HG02885 (cell line): ENCODE results near the gene ZMYND10.

Source experiments
- ATAC-seq: cut with Tn5 transposase; IDR thresholded peaks from one replicate; pipeline ENCODE4 v1.9.1; 2021; ENCODE audit warnings: mild to moderate bottlenecking; ENCODE audit not compliant: unreplicated experiment, poor library complexity

The ZMYND10 gene

GRCh38 chr3:50350527-50351322 lies 5.2 kb upstream of the ZMYND10 start, which contains the start of the genes CYB561D2 and NPRL2:
Gene CYB561D2, plus strand, starts transcription at chr3:50350862. Its CDS starts 572 bp downstream, at chr3:50351434.
Gene NPRL2, minus strand, starts transcription at chr3:50350775. Its CDS starts 123 bp downstream, at chr3:50350652.
- ATAC-seq: peak; percentile 89

DNA sequence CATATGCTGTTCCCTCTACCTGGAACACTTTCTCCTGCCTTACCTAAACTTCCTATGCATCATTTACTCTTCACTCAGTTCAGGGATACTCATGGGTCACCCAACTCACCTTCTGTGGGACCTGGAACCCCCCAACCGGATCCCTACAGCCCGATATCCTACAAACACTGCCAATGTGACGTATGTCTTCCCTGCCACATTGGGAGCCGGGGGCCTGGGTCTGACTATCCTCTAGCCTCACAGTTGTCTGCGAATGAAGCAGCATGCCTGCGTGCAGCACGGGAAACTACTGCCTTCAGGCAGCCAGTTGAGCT lies 4.6 kb upstream of the ZMYND10 start:
- no peak for ATAC-seq

GRCh38 chr3:50347187-50347813 lies 1.8 kb upstream of the ZMYND10 start:
- no peak for ATAC-seq

GRCh38 chr3:50345008-50345407 lies 524 bp downstream of the ZMYND10 start:
- ATAC-seq: no peak

- no peak for ATAC-seq
These were observed 2.5 kb downstream of the ZMYND10 start for GRCh38 chr3:50342813-50343633.

GRCh38 chr3:50341996-50342650 lies 3.4 kb downstream of the ZMYND10 start:
- ATAC-seq: no peak

GRCh38 chr3:50341537-50341936 lies 4.0 kb downstream of the ZMYND10 start:
- no peak for ATAC-seq

DNA sequence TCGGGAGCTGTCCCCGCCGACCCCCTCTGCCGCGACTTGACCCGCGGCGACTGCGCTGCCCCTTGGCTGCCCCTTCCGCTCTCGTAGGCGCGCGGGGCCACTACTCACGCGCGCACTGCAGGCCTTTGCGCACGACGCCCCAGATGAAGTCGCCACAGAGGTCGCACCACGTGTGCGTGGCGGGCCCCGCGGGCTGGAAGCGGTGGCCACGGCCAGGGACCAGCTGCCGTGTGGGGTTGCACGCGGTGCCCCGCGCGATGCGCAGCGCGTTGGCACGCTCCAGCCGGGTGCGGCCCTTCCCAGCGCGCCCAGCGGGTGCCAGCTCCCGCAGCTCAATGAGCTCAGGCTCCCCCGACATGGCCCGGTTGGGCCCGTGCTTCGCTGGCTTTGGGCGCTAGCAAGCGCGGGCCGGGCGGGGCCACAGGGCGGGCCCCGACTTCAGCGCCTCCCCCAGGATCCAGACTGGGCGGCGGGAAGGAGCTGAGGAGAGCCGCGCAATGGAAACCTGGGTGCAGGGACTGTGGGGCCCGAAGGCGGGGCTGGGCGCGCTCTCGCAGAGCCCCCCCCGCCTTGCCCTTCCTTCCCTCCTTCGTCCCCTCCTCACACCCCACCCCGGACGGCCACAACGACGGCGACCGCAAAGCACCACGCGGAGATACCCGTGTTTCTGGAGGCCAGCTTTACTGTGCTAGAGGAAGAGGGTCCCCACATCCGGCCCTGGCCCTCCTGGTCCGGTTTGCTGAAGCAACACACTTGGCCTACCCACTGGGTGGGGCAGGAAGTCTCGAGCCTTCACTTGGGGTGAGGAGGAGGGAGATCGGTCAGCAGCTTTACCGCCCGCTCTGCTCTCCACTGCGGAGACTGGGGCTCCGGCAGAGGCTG lies 4.8 kb downstream of the ZMYND10 start, which contains the start of gene RASSF1:
RASSF1 (minus strand) TSS at position 389 of the 882 bp plus-strand sequence; CDS start at position 358, 31 bp downstream.
- no peak for ATAC-seq

GRCh38 chr3:50340147-50340447 lies 5.4 kb downstream of the ZMYND10 start:
- ATAC-seq: no peak

- ATAC-seq: no peak
These were observed 5.9 kb downstream of the ZMYND10 start for GRCh38 chr3:50339485-50340146.

DNA sequence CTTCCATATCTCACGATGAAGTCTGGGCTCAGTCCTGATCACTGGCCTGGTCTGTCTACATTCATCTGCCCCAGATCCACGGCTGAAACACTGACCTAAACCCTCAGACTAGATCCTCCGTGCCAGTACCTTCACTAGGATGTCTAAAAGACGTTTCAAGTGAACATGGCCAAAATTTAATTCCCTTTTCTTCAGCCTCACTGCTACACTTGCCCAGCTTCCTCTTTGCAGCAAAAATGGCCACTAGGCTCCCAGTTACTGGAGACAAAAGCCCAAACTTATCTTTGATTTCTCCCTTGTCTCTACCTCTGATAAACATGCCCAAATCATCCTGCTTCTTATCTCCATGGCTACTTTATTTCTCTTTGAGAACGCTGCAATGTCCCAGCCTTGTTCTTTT lies 6.6 kb downstream of the ZMYND10 start:
- ATAC-seq: no peak

- ATAC-seq: peak; percentile 81
These were observed 8.2 kb downstream of the ZMYND10 start for GRCh38 chr3:50337175-50337861.

GRCh38 chr3:50336452-50337174 lies 8.9 kb downstream of the ZMYND10 start:
- ATAC-seq: peak; percentile 35

- no peak for ATAC-seq
These were observed 11.0 kb downstream of the ZMYND10 start for GRCh38 chr3:50334339-50335075.

DNA sequence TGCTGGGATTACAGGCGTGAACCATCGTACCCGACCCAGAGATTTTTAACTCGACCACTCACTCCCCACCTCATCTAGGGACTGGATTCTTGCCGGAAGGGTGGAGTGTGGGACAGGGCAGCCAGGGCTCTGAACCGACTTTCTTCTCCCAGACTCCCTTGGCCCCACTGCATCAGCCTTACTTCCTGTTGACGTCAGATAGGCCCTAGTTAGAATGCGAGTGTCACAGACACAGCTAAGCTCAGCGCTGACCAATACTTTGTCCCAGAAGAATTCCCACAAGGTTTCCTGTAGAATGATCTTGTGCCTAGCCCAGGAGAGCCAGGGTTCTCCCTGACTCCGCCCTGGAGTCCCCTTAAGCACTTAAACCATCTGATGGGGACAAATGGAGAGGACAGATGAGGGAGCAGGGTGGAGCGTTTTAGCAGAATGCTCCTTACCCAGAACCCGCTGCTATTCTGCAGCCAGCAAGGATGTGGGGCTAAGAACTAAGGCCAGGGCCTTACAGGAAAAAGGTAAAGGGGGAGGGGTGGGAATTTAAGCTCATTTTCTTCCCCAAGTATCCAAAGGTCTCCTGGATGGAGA lies 11.7 kb downstream of the ZMYND10 start:
- no peak for ATAC-seq

- ATAC-seq: no peak
These were observed 14.1 kb downstream of the ZMYND10 start for GRCh38 chr3:50331364-50331907.

GRCh38 chr3:50330330-50330729 lies 15.2 kb downstream of the ZMYND10 start:
- ATAC-seq: no peak
